Measurements from ENCODE around the gene SBNO2.

The SBNO2 gene

DNA sequence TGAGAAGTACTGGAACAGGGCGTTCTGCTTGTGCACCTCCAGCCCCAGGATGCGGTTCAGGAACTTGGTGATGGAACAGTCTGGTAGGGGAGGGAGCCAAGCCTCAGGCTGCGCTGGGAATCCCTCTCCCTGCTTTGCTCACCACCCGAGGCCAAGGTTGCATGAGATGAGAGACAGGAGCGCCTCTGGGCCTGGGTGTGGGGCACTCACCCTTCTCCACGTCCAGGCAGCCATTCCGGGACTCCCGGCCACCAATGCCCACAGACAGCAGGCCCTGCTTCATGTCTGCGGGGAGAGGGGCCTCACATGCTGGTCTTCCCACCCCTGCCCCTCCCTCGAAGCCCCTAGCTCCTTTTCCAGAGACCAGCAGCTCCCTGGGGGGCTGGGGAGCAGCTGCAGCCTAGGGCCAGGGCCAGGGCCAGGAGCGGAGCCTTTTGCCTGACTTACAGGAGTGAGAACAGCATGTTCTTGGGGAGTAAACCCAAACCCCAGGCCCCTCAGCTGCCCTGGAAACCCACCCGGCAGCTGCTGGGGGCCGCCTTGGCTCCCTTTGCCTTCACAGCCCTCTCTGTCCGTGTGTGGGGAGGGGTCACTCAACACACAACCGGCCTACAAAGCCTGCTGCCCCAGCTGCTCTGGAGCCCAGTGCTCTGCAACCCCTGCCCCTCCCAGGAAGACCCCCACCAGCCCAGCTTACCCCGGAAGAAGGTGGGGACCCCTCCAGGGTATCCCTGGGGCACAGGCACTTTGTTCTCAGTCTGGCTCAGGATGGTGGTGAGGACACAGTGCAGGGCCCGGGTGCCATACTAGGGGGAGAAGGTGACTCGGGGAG, 63.0 kb downstream of the SBNO2 start:
- TF ChIP-seq, protein P1, sequence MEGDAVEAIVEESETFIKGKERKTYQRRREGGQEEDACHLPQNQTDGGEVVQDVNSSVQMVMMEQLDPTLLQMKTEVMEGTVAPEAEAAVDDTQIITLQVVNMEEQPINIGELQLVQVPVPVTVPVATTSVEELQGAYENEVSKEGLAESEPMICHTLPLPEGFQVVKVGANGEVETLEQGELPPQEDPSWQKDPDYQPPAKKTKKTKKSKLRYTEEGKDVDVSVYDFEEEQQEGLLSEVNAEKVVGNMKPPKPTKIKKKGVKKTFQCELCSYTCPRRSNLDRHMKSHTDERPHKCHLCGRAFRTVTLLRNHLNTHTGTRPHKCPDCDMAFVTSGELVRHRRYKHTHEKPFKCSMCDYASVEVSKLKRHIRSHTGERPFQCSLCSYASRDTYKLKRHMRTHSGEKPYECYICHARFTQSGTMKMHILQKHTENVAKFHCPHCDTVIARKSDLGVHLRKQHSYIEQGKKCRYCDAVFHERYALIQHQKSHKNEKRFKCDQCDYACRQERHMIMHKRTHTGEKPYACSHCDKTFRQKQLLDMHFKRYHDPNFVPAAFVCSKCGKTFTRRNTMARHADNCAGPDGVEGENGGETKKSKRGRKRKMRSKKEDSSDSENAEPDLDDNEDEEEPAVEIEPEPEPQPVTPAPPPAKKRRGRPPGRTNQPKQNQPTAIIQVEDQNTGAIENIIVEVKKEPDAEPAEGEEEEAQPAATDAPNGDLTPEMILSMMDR (IDR thresholded peaks at IDR 0.05; ENCODE audit: borderline replicate concordance, control extremely low read depth, extremely low read depth, insufficient read depth, missing control alignments), result no peak
- no peak for DNase-seq (ENCODE audit: low spot score)
- in situ Hi-C loops (cut with MboI; ENCODE audit: low sequenced_read_pairs, unreplicated experiment), result no loop called here

GRCh38 chr19:1109697-1110671, 64.1 kb downstream of the SBNO2 start:
- in situ Hi-C loops (cut with MboI; ENCODE audit: low sequenced_read_pairs, unreplicated experiment), result no loop called here
- TF ChIP-seq, protein P1 (IDR thresholded peaks at IDR 0.05; ENCODE audit: borderline replicate concordance, control extremely low read depth, extremely low read depth, insufficient read depth, missing control alignments), result no peak
- no peak for DNase-seq (ENCODE audit: low spot score)

- DNase-seq (ENCODE audit: low spot score), result no peak
- TF ChIP-seq, protein P1 (IDR thresholded peaks at IDR 0.05; ENCODE audit: borderline replicate concordance, control extremely low read depth, extremely low read depth, insufficient read depth, missing control alignments), result no peak
- in situ Hi-C loops (cut with MboI; ENCODE audit: low sequenced_read_pairs, unreplicated experiment), result no loop called here
These were observed 65.0 kb downstream of the SBNO2 start for GRCh38 chr19:1109032-1109551.

GRCh38 chr19:1108291-1109031, 65.6 kb downstream of the SBNO2 start:
- TF ChIP-seq, protein P1 (IDR thresholded peaks at IDR 0.05; ENCODE audit: borderline replicate concordance, control extremely low read depth, extremely low read depth, insufficient read depth, missing control alignments), result no peak
- DNase-seq (ENCODE audit: low spot score), result no peak
- in situ Hi-C loops (cut with MboI; ENCODE audit: low sequenced_read_pairs, unreplicated experiment), result no loop called here

DNA sequence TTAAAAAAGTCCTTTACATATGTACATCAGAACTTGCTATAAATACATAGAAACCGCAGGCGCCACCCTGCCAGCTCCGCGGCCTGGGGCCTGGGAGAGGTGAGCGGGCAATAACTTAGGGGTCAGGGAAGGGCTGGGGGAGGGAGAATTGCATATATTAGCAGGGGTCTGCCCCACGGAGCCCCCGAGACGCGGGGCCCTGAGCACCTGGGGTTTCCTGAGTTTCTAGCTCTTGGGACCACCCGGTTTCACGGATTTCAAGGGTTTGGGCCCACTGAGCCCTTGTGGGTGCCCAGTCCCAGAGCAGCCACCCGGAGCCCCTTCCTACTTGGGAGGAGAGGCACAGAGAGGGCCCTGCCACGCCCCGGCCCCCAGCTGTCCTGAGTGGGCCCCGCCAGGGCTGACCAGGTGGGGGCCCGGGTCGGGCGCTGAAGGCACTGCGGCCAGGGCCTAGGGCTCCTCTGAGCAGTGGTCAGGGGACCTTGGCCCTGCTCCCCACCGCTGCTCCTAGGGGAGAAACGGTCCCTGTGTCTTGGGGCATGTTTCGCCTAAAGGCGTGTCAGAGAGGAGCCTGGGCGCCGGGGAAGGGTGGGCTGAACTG, 66.3 kb downstream of the SBNO2 start:
- TF ChIP-seq, protein P1 (IDR thresholded peaks at IDR 0.05; ENCODE audit: borderline replicate concordance, control extremely low read depth, extremely low read depth, insufficient read depth, missing control alignments), result no peak
- DNase-seq (ENCODE audit: low spot score), result no peak
- in situ Hi-C loops (cut with MboI; ENCODE audit: low sequenced_read_pairs, unreplicated experiment), result no loop called here
